GM18907 (cell line): ENCODE results near the gene CRYBB3.
"Not testable (repeated sequence)": the region's sequence is repeated elsewhere in the genome, so short reads cannot be mapped to it uniquely, and the experiment has no call there.

ENCODE experiments used
- ATAC-seq: cut with Tn5 transposase; IDR thresholded peaks from one replicate; pipeline ENCODE4 v1.9.1; 2021; ENCODE audit warnings: mild to moderate bottlenecking, moderate library complexity; ENCODE audit not compliant: unreplicated experiment

The CRYBB3 gene

DNA sequence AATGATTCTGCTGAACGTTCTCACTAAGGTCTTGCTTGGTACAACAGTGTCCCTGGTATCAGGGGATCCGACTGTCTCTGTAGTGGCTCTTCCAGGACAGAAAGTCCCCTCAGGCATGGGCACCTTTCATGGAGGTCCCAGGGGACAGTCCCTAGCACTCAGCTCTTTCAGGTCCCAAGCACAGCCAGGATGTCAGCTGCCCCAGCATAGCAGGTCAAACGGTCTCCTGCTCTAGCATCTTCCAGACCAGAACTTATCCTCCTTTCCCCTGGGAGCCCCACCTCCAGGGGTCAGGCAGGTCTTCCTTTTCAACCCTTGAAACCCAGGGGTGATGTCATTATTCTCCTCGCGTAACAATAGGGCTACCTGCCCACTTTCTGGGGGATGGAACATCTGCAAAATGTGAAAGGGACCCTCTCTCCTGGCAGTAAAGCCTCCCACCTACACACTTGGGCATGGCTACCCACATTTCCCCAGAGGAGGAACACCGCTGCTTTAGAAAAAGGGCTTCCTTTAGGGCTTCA is 24.7 kb upstream of the CRYBB3 start:
- ATAC-seq = no peak

DNA sequence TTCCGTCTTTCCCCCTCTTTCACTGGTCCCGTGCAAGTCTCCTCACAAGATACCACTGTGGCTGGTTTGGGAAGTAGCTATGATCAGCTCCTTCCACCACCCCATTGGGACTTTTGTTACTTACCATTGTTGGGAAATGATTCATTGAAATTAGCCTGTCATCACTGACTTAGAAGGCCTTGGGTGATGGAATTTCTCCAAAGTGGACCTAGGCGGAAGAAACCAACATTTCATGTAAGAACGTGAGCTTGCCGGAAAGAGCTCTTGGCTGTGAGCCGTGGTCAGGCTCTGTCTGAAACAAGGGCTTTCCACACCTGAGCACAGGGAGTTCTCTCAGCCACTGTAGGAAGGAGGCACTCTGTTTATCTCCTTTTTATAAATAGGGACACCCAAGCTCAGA is 23.5 kb upstream of the CRYBB3 start:
- no peak for ATAC-seq

GRCh38 chr22:25176799-25177198 is 22.9 kb upstream of the CRYBB3 start:
- ATAC-seq = no peak

DNA sequence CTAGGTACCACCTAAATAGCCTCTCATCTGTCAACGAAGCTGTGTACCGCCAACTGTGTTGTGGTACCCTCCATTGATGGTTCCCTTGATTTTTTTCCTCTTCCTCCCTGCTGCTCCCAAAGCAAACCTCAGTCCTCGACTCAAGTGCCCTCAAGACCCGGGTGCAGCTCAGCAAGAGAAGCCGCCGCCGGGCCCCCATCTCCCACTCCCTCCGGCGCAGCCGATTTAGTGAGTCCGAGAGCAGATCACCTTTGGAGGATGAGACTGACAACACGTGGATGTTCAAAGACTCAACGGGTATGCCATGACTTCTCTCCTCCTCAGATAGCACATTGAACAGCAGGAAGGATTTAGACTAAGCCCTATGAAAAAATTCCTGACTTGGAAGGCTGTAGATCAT is 22.4 kb upstream of the CRYBB3 start:
- ATAC-seq = no peak

DNA sequence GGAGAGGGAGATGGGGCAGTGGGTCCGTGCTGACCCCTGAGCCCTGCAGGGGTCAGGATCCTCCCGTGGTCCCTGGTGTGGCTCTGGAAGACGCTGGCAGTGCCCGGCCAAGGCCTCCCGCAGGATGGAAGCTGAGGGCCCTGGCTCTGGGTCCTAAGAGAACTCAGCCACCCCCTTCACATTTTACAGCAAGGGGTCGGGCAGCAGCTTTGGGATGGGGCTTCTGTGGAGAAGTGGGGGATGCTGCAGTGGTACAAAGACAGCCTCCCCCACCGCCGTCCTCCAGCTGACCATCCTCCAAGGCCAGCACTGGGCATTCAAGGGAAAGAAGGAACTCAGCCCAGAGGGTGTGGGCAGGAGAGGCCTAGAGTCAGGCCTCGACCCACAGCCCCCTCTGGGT is 21.8 kb upstream of the CRYBB3 start:
- ATAC-seq = no peak

DNA sequence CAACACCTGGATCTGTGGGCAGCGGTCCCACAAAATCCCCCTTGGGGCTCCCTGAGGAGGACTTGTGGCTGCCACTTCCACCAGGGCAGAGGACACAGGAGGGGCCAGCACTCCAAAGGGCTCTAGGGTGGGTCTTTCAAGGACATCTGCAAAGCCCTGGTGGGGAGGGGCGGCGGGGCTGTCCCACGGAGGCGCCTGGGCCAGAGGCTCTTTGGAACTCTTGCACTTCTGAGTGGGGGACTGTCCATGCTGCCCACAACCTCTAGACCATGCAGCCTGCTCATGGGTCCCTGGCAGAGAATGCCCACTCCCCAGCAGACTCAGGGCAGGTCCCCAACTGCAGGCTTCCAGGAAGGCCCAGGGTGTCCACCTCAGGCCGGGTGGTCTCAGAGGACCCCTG is 21.3 kb upstream of the CRYBB3 start:
- ATAC-seq = not testable (repeated sequence)

DNA sequence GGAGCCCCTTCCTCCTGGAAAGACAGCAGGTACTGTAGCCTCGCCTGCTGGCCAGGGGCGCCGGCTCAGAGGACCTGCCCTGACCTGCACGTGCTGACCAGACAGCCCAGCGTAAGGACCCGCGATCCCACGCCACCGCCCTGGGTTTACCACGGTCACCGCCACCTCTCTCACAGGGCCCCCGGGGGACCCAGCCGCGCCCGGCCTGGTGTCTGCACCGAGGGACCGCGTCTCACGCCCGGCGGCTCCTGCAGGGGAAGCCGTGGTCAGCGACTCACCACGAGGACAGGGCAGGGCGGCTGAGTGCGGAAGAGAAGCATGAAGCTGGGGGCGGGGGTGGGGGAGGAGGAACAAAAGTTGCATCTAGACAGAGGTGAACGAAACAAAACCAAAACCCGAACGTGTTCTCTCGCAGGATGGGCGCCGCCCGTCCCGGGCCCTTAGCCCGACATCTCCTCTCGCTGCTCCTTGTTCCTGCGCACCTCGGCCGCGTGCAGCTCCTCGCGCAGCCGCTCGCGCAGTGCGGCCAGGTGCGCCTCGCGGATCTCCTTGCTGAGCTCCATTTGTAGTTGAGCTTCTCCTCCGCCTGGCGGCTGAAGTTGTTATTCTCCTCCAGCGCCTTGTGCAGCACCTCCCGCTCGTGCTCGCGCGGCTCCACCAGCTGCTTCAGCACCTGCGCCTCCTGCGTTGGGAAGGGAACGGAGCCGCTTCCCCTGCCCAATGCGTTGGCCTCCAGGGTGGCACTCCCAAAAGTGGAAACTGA is 20.6 kb upstream of the CRYBB3 start:
- not testable (repeated sequence) for ATAC-seq

GRCh38 chr22:25182131-25183110 is 17.2 kb upstream of the CRYBB3 start:
- ATAC-seq = no peak

- no peak for ATAC-seq
Observed at GRCh38 chr22:25183949-25184619, 15.6 kb upstream of the CRYBB3 start.

DNA sequence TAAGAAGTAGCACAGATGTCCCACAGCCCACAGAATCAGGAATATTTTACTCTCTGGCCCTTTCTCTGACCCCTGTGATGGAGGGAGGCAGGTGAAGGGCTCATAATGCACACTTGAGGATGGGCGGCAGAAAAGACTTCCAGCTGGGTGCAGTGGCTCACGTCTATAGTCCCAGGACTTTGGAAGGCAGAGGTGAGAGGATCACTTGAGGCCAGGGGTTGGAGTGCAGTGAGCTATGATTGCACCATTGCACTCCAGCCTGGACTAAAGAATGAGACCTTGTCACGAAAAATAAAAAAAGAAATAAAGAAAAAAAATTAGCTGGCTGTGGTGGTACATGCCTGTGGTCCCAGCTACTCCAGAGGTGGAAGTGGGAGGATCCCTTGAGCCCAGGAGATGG is 13.5 kb upstream of the CRYBB3 start:
- ATAC-seq = no peak

GRCh38 chr22:25187469-25187868 is 12.2 kb upstream of the CRYBB3 start:
- ATAC-seq = no peak

DNA sequence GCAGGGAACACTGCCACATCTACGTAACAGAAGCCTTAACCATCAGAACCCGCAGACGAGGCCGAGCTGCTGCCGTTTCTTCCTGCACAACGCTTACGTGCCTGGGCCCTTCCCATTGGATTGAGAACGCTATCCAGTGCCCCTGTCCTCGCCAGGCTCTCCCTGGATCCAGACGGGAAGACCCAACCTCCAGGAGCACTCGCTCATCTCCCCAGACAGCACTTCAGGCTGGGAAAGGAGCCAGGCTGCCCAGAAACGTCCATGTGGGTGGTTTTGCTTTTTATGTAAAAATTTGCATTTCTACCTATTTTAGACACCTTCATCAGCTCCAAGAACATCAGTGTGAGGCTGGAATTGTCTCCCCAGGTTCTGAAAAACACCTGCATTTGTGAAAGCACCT is 7.3 kb upstream of the CRYBB3 start:
- no peak for ATAC-seq

- no peak for ATAC-seq
Observed at GRCh38 chr22:25193130-25193529, 6.5 kb upstream of the CRYBB3 start.

GRCh38 chr22:25193548-25193947 is 6.1 kb upstream of the CRYBB3 start:
- no peak for ATAC-seq

DNA sequence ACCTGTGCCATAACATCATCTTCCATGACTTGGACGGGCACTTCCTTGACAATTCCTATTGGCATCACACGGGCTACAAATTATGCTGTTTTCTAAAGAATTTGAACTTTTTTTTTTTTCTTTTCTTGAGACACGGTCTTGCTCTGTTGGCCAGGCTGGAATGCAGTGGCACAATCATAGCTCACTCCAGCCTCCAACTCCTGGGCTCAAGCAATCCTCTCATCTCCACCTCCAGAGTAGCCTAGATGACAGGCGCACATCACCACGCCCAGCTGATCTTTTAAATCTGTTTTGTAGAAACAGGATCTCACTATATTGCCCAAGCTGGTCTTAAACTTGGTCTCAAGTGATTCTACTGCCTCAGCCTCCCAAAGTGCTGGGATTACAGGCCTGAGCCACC is 3.3 kb upstream of the CRYBB3 start:
- ATAC-seq = no peak

DNA sequence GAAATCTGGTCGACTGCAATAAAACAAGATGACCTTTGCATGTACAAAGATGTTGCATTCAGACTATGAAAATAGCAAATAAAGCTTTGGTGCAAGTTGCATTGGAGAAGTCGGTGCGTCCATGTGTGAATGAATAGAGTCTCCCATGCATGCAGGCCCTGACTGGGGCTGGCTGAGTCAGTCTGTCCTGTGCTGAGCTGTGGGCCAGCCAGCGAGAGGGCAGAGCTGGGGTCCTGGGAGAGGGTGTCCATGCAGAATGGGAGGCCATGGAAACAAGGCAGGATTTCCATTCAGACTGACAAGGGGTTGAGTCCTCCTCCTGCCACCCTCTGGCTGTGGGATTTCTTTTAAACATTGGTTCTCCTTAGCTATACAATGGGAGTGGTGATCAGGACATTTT is 2.3 kb upstream of the CRYBB3 start:
- ATAC-seq = no peak

- ATAC-seq = no peak
Observed at GRCh38 chr22:25200967-25201366, 1.3 kb downstream of the CRYBB3 start.

DNA sequence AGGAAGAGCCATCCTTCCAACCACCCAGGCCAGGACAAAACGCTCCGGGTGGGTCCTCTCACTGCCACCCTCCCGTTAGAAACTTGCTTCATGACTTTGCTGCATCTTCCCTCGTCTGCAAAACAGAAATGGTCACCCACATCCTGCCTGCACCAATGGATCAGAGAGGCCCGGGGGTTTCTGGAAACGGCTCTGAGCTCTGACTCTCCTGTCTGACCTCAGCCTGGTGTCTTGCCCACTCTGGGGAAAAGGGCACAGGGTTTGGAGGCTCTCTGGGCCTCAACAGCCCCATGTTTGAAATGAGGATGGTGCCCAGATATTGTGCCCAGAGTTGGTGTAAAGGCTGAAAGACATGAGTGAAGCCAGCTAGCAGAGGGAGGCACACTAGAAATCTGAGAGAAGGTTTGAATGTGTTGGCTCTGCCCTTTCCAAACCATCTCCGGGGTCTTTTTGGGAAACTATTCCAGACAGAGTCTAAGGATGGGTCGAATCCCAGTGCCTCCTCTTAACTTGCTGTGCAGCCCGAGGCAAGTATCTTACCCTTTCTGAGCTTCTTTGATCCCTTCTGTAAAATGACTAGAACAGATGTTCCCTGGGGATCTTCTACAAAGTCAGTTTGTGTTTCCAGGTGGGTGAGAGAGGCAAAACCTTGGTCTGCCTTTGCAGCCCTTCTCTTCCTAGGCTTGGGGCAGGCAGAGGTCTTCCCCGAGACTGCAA is 2.1 kb downstream of the CRYBB3 start:
- no peak for ATAC-seq

GRCh38 chr22:25202290-25202921 is 2.7 kb downstream of the CRYBB3 start:
- ATAC-seq = no peak

DNA sequence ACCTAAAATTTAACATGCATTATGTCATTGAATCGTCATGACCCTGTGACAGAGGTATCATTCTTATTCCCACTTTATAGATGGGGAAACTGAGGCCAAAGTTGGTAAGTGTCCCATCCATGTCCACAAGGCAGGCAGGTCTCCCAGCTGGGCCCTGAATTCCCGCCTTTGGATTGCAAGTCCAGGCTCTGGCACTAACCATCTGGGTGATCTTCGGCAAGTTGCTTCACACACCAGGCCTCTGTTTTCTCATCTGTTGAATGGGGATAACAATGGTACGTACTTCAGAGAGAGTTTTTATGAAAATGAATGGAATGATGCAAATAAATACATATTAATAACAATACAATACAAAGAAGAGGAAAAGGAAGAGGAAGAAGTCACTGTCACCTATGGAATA is 3.4 kb downstream of the CRYBB3 start:
- ATAC-seq = no peak
